Fibroblast of villous mesenchyme (primary cell): Measurements from ENCODE around the gene CCDC12. TPM values are rescaled to one million over a fixed set of nuclear protein-coding genes. Genes with fewer than 3 reads are reported as not detected.
"Not testable (repeated sequence)": the region's sequence is repeated elsewhere in the genome, so short reads cannot be mapped to it uniquely, and the experiment has no call there.

Source experiments
- DNase-seq: peaks from one replicate; pipeline ENCODE4 v3.0.0-alpha.2; 2010; ENCODE audit warnings: low read depth
- H3K4me3 ChIP-seq: 2 replicates; pipeline ENCODE4 v1.5.1; 2011; ENCODE audit warnings: low read depth, mild to moderate bottlenecking, low read length
- CTCF ChIP-seq: IDR thresholded peaks from 2 replicates; pipeline ENCODE4 v1.5.1; 2012; ENCODE audit warnings: low read depth, mild to moderate bottlenecking, low read length; ENCODE audit not compliant: insufficient read depth
- total RNA-seq: library from RNA; depleted of rRNA; stranded (reverse); fragments of >200 nt; gene quantifications from 2 replicates; pipeline ENCODE4 v1.2.3, GENCODE V29; 2012

CCDC12 gene
- total RNA-seq, 1 donor, result 18.6 TPM

GRCh38 chr3:46916799-46917198 is 59.7 kb downstream of the CCDC12 start:
- no peak for TF ChIP-seq CTCF
- no peak for DNase-seq
- H3K4me3 ChIP-seq, result no peak overlapping the region

GRCh38 chr3:46916278-46916677 is 60.3 kb downstream of the CCDC12 start:
- no peak for TF ChIP-seq CTCF
- peak; percentile 64 for DNase-seq
- H3K4me3 ChIP-seq, result no peak overlapping the region

GRCh38 chr3:46915297-46915822 is 61.2 kb downstream of the CCDC12 start:
- TF ChIP-seq CTCF, result no peak
- no peak overlapping the region for H3K4me3 ChIP-seq
- DNase-seq, result no peak

GRCh38 chr3:46914849-46915248 is 61.7 kb downstream of the CCDC12 start:
- no peak for TF ChIP-seq CTCF
- no peak overlapping the region for H3K4me3 ChIP-seq
- no peak for DNase-seq

- no peak for TF ChIP-seq CTCF
- no peak overlapping the region for H3K4me3 ChIP-seq
- peak; percentile 69 for DNase-seq
These were observed 62.9 kb downstream of the CCDC12 start for GRCh38 chr3:46913644-46914043.

- DNase-seq, result no peak
- no peak for TF ChIP-seq CTCF
These were observed 63.6 kb downstream of the CCDC12 start for GRCh38 chr3:46912986-46913385.

GRCh38 chr3:46910914-46911313 is 65.6 kb downstream of the CCDC12 start:
- not testable (repeated sequence) for H3K4me3 ChIP-seq

More at GRCh38 chr3:46912986-46913385, 63.6 kb downstream of the CCDC12 start:
- H3K4me3 ChIP-seq, result no peak overlapping the region

More at GRCh38 chr3:46910914-46911313, 65.6 kb downstream of the CCDC12 start:
- DNase-seq, result not testable (repeated sequence)
